H9 (cell line): ENCODE measurements around the gene ACER3. TPM values are rescaled to one million over a fixed set of nuclear protein-coding genes. Genes with fewer than 3 reads are reported as not detected.
"Not testable (repeated sequence)": the region's sequence is repeated elsewhere in the genome, so short reads cannot be mapped to it uniquely, and the experiment has no call there.

Source experiments
- DNase-seq: peaks from one replicate; pipeline ENCODE4 v3.0.0-alpha.2; 2017
- H2AFZ ChIP-seq: one replicate; pipeline ENCODE4 v1.6.1; 2013; ENCODE audit warnings: mild to moderate bottlenecking, low read length, control low read depth, moderate library complexity
- H2AK5ac ChIP-seq: 2 replicates; pipeline ENCODE4 v1.6.1; 2013; ENCODE audit warnings: low read length, control low read depth, mixed read lengths; ENCODE audit not compliant: insufficient read length
- H2BK120ac ChIP-seq: one replicate; pipeline ENCODE4 v1.6.1; 2013; ENCODE audit warnings: low read depth, mild to moderate bottlenecking, low read length, control low read depth, inconsistent platforms; ENCODE audit not compliant: poor library complexity, severe bottlenecking
- H2BK12ac ChIP-seq: 2 replicates; pipeline ENCODE4 v1.6.1; 2013; ENCODE audit warnings: low read length, control low read depth, mixed read lengths, low read depth; ENCODE audit not compliant: insufficient read length
- H2BK15ac ChIP-seq: 2 replicates; pipeline ENCODE4 v1.6.1; 2013; ENCODE audit warnings: low read depth, low read length, control low read depth
- H2BK20ac ChIP-seq: one replicate; pipeline ENCODE4 v1.6.1; 2013; ENCODE audit warnings: low read depth, mild to moderate bottlenecking, low read length, control low read depth, inconsistent platforms; ENCODE audit not compliant: poor library complexity, severe bottlenecking
- H2BK5ac ChIP-seq: 2 replicates; pipeline ENCODE4 v1.6.1; 2013; ENCODE audit warnings: low read length, control low read depth, mixed read lengths; ENCODE audit not compliant: insufficient read length
- H3K14ac ChIP-seq: 2 replicates; pipeline ENCODE4 v1.6.1; 2013; ENCODE audit warnings: low read length, control low read depth; ENCODE audit not compliant: insufficient read depth
- H3K18ac ChIP-seq: 2 replicates; pipeline ENCODE4 v1.6.1; 2013; ENCODE audit warnings: low read depth, mild to moderate bottlenecking, mixed read lengths, low read length, control low read depth; ENCODE audit not compliant: insufficient read length
- H3K23ac ChIP-seq: 2 replicates; pipeline ENCODE4 v1.6.1; 2013; ENCODE audit warnings: low read length, control low read depth, mixed read lengths, low read depth; ENCODE audit not compliant: insufficient read length
- H3K23me2 ChIP-seq: 2 replicates; pipeline ENCODE4 v1.6.1; 2013; ENCODE audit warnings: low read depth, mild to moderate bottlenecking, mixed read lengths, low read length, control low read depth; ENCODE audit not compliant: insufficient read length, poor library complexity, severe bottlenecking
- H3K27ac ChIP-seq: 2 replicates; pipeline ENCODE4 v1.5.1; 2013; ENCODE audit warnings: low read length, control low read depth, mixed read lengths, low read depth; ENCODE audit not compliant: insufficient read length
- H3K27me3 ChIP-seq: 2 replicates; pipeline ENCODE4 v1.6.1; 2013; ENCODE audit warnings: low read length, control low read depth, inconsistent platforms; ENCODE audit not compliant: insufficient read depth
- H3K4ac ChIP-seq: 2 replicates; pipeline ENCODE4 v1.6.1; 2013; ENCODE audit warnings: low read depth, mild to moderate bottlenecking, control low read depth, inconsistent platforms, low read length, moderate library complexity
- H3K4me1 ChIP-seq: 2 replicates; pipeline ENCODE4 v1.6.1; 2013; ENCODE audit warnings: low read length, control low read depth, inconsistent platforms; ENCODE audit not compliant: insufficient read depth
- H3K4me2 ChIP-seq: 2 replicates; pipeline ENCODE4 v1.6.1; 2013; ENCODE audit warnings: low read length, control low read depth, mixed read lengths; ENCODE audit not compliant: insufficient read length, insufficient read depth
- H3K56ac ChIP-seq: 2 replicates; pipeline ENCODE4 v1.6.1; 2013; ENCODE audit warnings: low read depth, mild to moderate bottlenecking, mixed read lengths, low read length, control low read depth; ENCODE audit not compliant: insufficient read length
- H3K79me1 ChIP-seq: 2 replicates; pipeline ENCODE4 v1.6.1; 2013; ENCODE audit warnings: low read depth, mild to moderate bottlenecking, moderate library complexity, low read length, control low read depth, inconsistent platforms; ENCODE audit not compliant: insufficient read depth, poor library complexity, severe bottlenecking
- H3K79me2 ChIP-seq: 2 replicates; pipeline ENCODE4 v1.6.1; 2013; ENCODE audit warnings: low read length, control low read depth, inconsistent platforms; ENCODE audit not compliant: insufficient read depth
- H3K9ac ChIP-seq: 2 replicates; pipeline ENCODE4 v1.6.1; 2013; ENCODE audit warnings: low read length, control low read depth, mixed read lengths; ENCODE audit not compliant: insufficient read length; ENCODE audit errors: extremely low read depth
- H3K9me3 ChIP-seq: one replicate; pipeline ENCODE4 v1.6.1; 2013; ENCODE audit warnings: low read depth, low read length, inconsistent platforms; ENCODE audit not compliant: control insufficient read depth
- H3T11ph ChIP-seq: one replicate; pipeline ENCODE4 v1.6.1; 2013; ENCODE audit warnings: mild to moderate bottlenecking, low read length, control low read depth, inconsistent platforms
- H4K20me1 ChIP-seq: one replicate; pipeline ENCODE4 v1.6.1; 2013; ENCODE audit not compliant: control insufficient read depth, insufficient read length, insufficient read depth
- H4K5ac ChIP-seq: 2 replicates; pipeline ENCODE4 v1.6.1; 2013; ENCODE audit warnings: low read depth, mild to moderate bottlenecking, mixed read lengths, low read length, control low read depth; ENCODE audit not compliant: insufficient read length
- H4K8ac ChIP-seq: replicated peaks from 2 replicates; pipeline ENCODE4 v1.6.1; 2013; ENCODE audit warnings: low read length, control low read depth, mixed read lengths, low read depth; ENCODE audit not compliant: insufficient read length
- H4K91ac ChIP-seq: 2 replicates; pipeline ENCODE4 v1.6.1; 2013; ENCODE audit warnings: low read depth, mild to moderate bottlenecking, moderate library complexity, mixed read lengths, low read length, control low read depth; ENCODE audit not compliant: insufficient read length
- H3K27ac Mint-ChIP-seq, 3 experiments: 2 replicates in 2 of 3; 3 replicates in 1 of 3; pipeline ENCODE4 v1.8.0; 2020 to 2021; ENCODE audit warnings: mixed read lengths in 3 of 3, mild to moderate bottlenecking in 1 of 3, moderate library complexity in 1 of 3
- H3K27me3 Mint-ChIP-seq: 2 replicates; pipeline ENCODE4 v1.8.0; 2021; ENCODE audit warnings: low read depth, mild to moderate bottlenecking, moderate library complexity, mixed read lengths
- H3K36me3 Mint-ChIP-seq, 3 experiments: 2 replicates in 2 of 3; 3 replicates in 1 of 3; pipeline ENCODE4 v1.8.0; 2020 to 2021; ENCODE audit warnings: low read depth in 3 of 3, mixed read lengths in 3 of 3; ENCODE audit not compliant: insufficient read depth in 1 of 3
- H3K4me1 Mint-ChIP-seq, 2 experiments: 2 replicates each; pipeline ENCODE4 v1.8.0; 2020; ENCODE audit warnings: mixed read lengths in 2 of 2
- H3K4me3 Mint-ChIP-seq, 2 experiments: 2 replicates in 1 of 2; 3 replicates in 1 of 2; pipeline ENCODE4 v1.8.0; 2020 to 2021; ENCODE audit warnings: mild to moderate bottlenecking in 2 of 2, mixed read lengths in 2 of 2, moderate library complexity in 1 of 2
- H3K9me3 Mint-ChIP-seq, 2 experiments: 2 replicates in 1 of 2; 3 replicates in 1 of 2; pipeline ENCODE4 v1.8.0; 2020; ENCODE audit warnings: mild to moderate bottlenecking in 2 of 2, mixed read lengths in 2 of 2, moderate library complexity in 1 of 2
- WGBS: extraction: QIAGEN DNeasy Blood & Tissue Kit; methylation state at CpG from one replicate; pipeline ENCODE4 v1.1.7; 2013; ENCODE audit warnings: missing lambda C conversion rate, low lambda C conversion rate, mixed read lengths; ENCODE audit not compliant: insufficient read length; ENCODE audit errors: extremely low coverage; 5-methylcytosine and 5-hydroxymethylcytosine counted together
- total RNA-seq: library from RNA; stranded (reverse); gene quantifications from 2 replicates; pipeline ENCODE4 v1.2.1, GENCODE V29; 2021
- TF ChIP-seq, protein P1 (sequence below): fragments of 200-600 bp; sonication (generic); conservative IDR thresholded peaks from 3 replicates; pipeline ENCODE4 v1.8.0; 2021; ENCODE audit warnings: antibody characterized with exemption, mild to moderate bottlenecking

Gene ACER3
- total RNA-seq, 1 experiment from 2014 or later, result 14.7 TPM

DNA sequence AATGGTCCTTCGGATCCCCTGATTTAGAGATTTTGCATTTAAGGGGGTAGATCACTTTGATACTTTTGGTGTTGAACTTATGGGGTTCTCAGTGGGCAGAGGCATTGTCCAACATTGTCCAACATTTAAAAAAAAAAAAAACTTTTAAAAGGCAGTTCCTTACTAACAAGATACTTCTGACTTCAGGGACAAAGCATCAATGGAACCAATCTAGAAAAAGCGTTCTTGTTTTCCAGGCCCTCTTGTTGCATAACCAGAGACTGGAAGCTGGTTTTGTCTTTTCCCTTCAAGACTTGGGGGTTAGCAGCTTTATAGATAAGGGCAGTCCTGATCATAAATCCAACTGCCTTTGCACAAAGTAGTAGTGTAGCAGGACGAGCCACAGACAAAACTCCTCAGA, 40.4 kb downstream of the ACER3 start:
- Histone ChIP-seq H2BK15ac (no peak overlapping the region), H2BK12ac (no peak overlapping the region), H3K9ac (no peak overlapping the region), H3K27me3 (no peaks in the 10 kb centered on the region), H3K79me1 (no peaks in the 10 kb centered on the region), H3K4ac (no peak overlapping the region), H3K79me2 (no peaks in the 10 kb centered on the region), H3K56ac (no peak overlapping the region), H3K4me2 (no peak overlapping the region), H2BK20ac (no peak overlapping the region), H4K20me1 (no peaks in the 10 kb centered on the region), H3K9me3 (no peaks in the 10 kb centered on the region), H3K23ac (no peak overlapping the region), H4K5ac (no peak overlapping the region), H3K18ac (no peak overlapping the region), H3K14ac (no peak overlapping the region), H4K91ac (no peak overlapping the region), H3K4me1 (no peaks in the 10 kb centered on the region; the same call in 1 of the 2 replicates), H2BK5ac (no peak overlapping the region), H3K27ac (no peak overlapping the region), H4K8ac (no peak overlapping the region), H2BK120ac (no peak overlapping the region), H2AK5ac (no peak overlapping the region), H3T11ph (no peak overlapping the region), H3K23me2 (no peaks in the 10 kb centered on the region), H2AFZ (no peak overlapping the region)
- no peak overlapping the region for H3K4me3 Mint-ChIP-seq
- H3K36me3 Mint-ChIP-seq, result peaks cover 6 to 8% (median 6%) of the 10 kb centered on the region in 3 experiments; a peak in 6 of 7 replicates
- peaks cover 4 to 7% of the 10 kb centered on the region in 2 experiments; a peak in 4 of 5 replicates for H3K9me3 Mint-ChIP-seq
- WGBS, result no CpG with 5 or more reads among the region's 3 CpGs
- H3K27me3 Mint-ChIP-seq, result no peaks in the 10 kb centered on the region
- DNase-seq, result no peak
- H3K27ac Mint-ChIP-seq, result peak overlapping the region in 2 of 3 experiments; percentile 9 to 61; a peak in 1 of 7 replicates
- peaks cover 27 to 32% of the 10 kb centered on the region in 2 experiments for H3K4me1 Mint-ChIP-seq
- TF ChIP-seq, protein P1, sequence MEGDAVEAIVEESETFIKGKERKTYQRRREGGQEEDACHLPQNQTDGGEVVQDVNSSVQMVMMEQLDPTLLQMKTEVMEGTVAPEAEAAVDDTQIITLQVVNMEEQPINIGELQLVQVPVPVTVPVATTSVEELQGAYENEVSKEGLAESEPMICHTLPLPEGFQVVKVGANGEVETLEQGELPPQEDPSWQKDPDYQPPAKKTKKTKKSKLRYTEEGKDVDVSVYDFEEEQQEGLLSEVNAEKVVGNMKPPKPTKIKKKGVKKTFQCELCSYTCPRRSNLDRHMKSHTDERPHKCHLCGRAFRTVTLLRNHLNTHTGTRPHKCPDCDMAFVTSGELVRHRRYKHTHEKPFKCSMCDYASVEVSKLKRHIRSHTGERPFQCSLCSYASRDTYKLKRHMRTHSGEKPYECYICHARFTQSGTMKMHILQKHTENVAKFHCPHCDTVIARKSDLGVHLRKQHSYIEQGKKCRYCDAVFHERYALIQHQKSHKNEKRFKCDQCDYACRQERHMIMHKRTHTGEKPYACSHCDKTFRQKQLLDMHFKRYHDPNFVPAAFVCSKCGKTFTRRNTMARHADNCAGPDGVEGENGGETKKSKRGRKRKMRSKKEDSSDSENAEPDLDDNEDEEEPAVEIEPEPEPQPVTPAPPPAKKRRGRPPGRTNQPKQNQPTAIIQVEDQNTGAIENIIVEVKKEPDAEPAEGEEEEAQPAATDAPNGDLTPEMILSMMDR, result no peak

DNA sequence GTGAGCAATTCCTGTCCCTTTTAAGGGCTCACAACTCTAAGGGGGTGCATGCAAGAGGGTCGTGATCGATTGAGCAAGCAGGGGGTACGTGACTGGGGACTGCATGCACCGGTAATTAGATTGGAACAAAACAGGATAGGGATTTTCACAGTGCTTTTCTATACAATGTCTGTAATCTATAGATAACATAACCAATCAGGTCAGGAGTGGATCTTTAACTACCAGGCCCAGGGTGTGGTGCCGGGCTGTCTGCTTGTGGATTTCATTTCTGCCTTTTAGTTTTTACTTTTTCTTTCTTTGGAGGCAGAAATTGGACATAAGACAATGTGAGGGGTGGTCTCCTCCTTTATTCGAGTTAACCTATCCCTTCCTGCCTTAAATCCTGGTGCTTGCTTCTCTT, 40.9 kb downstream of the ACER3 start:
- not testable (repeated sequence) for H4K91ac ChIP-seq, H3K14ac ChIP-seq, H2BK20ac ChIP-seq, H3T11ph ChIP-seq, H4K5ac ChIP-seq, H3K18ac ChIP-seq, H2BK12ac ChIP-seq, H4K8ac ChIP-seq, H2AK5ac ChIP-seq, H3K23me2 ChIP-seq, H3K9ac ChIP-seq, H3K27me3 ChIP-seq, H3K4me2 ChIP-seq, H2AFZ ChIP-seq, H3K4me3 Mint-ChIP-seq, H3K4ac ChIP-seq, H3K4me1 ChIP-seq, H3K27ac ChIP-seq, H2BK15ac ChIP-seq, DNase-seq, H3K79me1 ChIP-seq, H2BK120ac ChIP-seq, H3K56ac ChIP-seq, H3K79me2 ChIP-seq, H3K9me3 ChIP-seq, H4K20me1 ChIP-seq, H2BK5ac ChIP-seq, H3K27me3 Mint-ChIP-seq, H3K23ac ChIP-seq
- Mint-ChIP-seq H3K9me3 (peaks cover 8 to 10% of the 10 kb centered on the region in 2 experiments; a peak in 4 of 5 replicates), H3K36me3 (peaks cover 10 to 11% (median 10%) of the 10 kb centered on the region in 3 experiments), H3K4me1 (peaks cover 27 to 32% of the 10 kb centered on the region in 2 experiments), H3K27ac (peak overlapping the region in 2 of 3 experiments; percentile 61 to 64; a peak in 3 of 7 replicates)
- no CpG with 5 or more reads among the region's 6 CpGs for WGBS
